A549 (cell line): ENCODE data around the gene C21orf58.

Experiments used
- CHD2 ChIP-seq: fragments of 150-350 bp; IDR thresholded peaks from 2 replicates; pipeline ENCODE4 v1.6.1; 2014; ENCODE audit warnings: low read length; ENCODE audit not compliant: partially characterized antibody
- SMC3 ChIP-seq: fragments of >200 bp; sonication (Bioruptor Twin); formaldehyde crosslinking; IDR thresholded peaks from 3 replicates; pipeline ENCODE4 v1.6.1; 2018; ENCODE audit warnings: inconsistent platforms
- TF ChIP-seq, protein P1 (sequence below): fragments of >200 bp; sonication (Bioruptor Twin); formaldehyde crosslinking; IDR thresholded peaks from 3 replicates; pipeline ENCODE4 v1.5.1; 2016

DNA sequence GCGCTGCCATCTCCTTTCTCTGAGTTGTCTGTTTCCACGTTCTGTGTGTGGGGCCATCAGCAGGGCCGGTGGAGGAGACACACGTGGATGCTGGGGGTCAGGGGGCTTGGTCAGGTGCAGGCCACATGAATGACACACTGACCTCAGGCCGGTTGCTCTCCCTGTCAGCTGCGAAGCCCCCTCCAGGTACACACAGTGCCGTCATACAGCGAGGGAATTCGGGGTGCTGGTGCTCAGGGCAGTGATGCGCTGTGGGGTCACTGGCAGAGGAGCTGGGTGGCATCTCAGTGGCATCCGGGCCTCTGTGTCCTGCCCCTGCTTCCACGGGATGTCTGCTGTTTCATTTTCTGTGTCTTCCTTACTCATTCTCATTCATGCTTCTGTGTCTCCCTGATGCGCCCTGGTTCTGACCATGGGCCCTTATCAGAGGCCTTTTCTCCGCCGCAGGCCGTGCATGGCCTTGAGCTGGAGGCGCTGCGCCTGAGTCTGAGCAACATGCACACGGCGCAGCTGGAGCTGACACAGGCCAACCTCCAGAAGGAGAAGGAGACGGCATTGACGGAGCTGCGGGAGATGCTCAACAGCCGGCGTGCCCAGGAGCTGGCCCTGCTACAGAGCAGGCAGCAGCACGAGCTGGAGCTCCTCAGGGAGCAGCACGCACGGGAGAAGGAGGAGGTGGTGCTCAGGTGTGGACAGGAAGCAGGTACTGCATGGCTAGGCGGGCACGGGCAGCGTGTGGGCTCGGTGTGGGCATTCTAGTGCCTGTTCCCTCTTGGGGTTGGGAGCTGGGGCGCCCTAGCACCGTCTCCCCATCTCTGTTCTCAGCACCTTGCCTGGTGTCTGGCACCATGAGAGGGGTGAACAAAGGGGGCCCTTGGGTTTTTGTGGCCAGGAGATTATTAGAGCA, 22.9 kb upstream of the C21orf58 start:
- TF ChIP-seq CHD2 = no peak
- TF ChIP-seq SMC3 = no peak
- TF ChIP-seq, protein P1, sequence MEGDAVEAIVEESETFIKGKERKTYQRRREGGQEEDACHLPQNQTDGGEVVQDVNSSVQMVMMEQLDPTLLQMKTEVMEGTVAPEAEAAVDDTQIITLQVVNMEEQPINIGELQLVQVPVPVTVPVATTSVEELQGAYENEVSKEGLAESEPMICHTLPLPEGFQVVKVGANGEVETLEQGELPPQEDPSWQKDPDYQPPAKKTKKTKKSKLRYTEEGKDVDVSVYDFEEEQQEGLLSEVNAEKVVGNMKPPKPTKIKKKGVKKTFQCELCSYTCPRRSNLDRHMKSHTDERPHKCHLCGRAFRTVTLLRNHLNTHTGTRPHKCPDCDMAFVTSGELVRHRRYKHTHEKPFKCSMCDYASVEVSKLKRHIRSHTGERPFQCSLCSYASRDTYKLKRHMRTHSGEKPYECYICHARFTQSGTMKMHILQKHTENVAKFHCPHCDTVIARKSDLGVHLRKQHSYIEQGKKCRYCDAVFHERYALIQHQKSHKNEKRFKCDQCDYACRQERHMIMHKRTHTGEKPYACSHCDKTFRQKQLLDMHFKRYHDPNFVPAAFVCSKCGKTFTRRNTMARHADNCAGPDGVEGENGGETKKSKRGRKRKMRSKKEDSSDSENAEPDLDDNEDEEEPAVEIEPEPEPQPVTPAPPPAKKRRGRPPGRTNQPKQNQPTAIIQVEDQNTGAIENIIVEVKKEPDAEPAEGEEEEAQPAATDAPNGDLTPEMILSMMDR = no peak
